Suppressor macrophage treated with lipopolysaccharide for 4 hours (primary cell): ENCODE measurements around the gene FKBP14.
A peak's percentile ranks its signal among the peaks of the same experiment; 100 is the strongest.

Experiments used
- DNase-seq: peaks from one replicate; pipeline ENCODE4 v3.0.0-alpha.2; 2020

FKBP14 gene

GRCh38 chr7:30026229-30027064 lies at the start of gene FKBP14:
FKBP14 (minus strand) TSS chr7:30026702; CDS start chr7:30026508, 194 bp downstream.
- peak; percentile 98 for DNase-seq

- DNase-seq = peak; percentile 35
Observed at GRCh38 chr7:30074422-30075030, 48.0 kb upstream of the FKBP14 start.

- no peak for DNase-seq
Observed at GRCh38 chr7:30072735-30073134, 46.2 kb upstream of the FKBP14 start.

- no peak for DNase-seq
Observed at GRCh38 chr7:30070052-30070451, 43.5 kb upstream of the FKBP14 start.

GRCh38 chr7:30069096-30069867 lies 42.8 kb upstream of the FKBP14 start:
- DNase-seq = peak; percentile 9

GRCh38 chr7:30068117-30068516 lies 41.6 kb upstream of the FKBP14 start:
- no peak for DNase-seq

- DNase-seq = no peak
Observed at GRCh38 chr7:30066687-30067086, 40.2 kb upstream of the FKBP14 start.

- no peak for DNase-seq
Observed at GRCh38 chr7:30065746-30066145, 39.2 kb upstream of the FKBP14 start.

- peak; percentile 53 for DNase-seq
Observed at GRCh38 chr7:30062587-30062986, 36.1 kb upstream of the FKBP14 start.

- DNase-seq = peak; percentile 27
Observed at GRCh38 chr7:30061786-30062185, 35.3 kb upstream of the FKBP14 start.

- DNase-seq = no peak
Observed at GRCh38 chr7:30057741-30058140, 31.2 kb upstream of the FKBP14 start.

- no peak for DNase-seq
Observed at GRCh38 chr7:30053068-30053467, 26.6 kb upstream of the FKBP14 start.

- DNase-seq = no peak
Observed at GRCh38 chr7:30049173-30049572, 22.7 kb upstream of the FKBP14 start.

GRCh38 chr7:30048582-30048981 lies 22.1 kb upstream of the FKBP14 start:
- DNase-seq = no peak

GRCh38 chr7:30047124-30047523 lies 20.6 kb upstream of the FKBP14 start:
- DNase-seq = no peak

- DNase-seq = no peak
Observed at GRCh38 chr7:30046127-30046770, 19.7 kb upstream of the FKBP14 start.

GRCh38 chr7:30041526-30042269 lies 15.2 kb upstream of the FKBP14 start:
- DNase-seq = no peak

- no peak for DNase-seq
Observed at GRCh38 chr7:30040938-30041337, 14.4 kb upstream of the FKBP14 start.

- DNase-seq = peak; percentile 50
Observed at GRCh38 chr7:30038196-30038980, 11.9 kb upstream of the FKBP14 start.

- DNase-seq = no peak
Observed at GRCh38 chr7:30036220-30036619, 9.7 kb upstream of the FKBP14 start.

GRCh38 chr7:30034501-30034900 lies 8.0 kb upstream of the FKBP14 start:
- DNase-seq = no peak
